Ammon's horn (tissue), 1 donor: Measurements from ENCODE around the gene LRRC55.

Experiments used
- DNase-seq: peaks from one replicate; pipeline ENCODE4 v3.0.0-alpha.2; 2016; ENCODE audit warnings: low spot score

Gene LRRC55

DNA sequence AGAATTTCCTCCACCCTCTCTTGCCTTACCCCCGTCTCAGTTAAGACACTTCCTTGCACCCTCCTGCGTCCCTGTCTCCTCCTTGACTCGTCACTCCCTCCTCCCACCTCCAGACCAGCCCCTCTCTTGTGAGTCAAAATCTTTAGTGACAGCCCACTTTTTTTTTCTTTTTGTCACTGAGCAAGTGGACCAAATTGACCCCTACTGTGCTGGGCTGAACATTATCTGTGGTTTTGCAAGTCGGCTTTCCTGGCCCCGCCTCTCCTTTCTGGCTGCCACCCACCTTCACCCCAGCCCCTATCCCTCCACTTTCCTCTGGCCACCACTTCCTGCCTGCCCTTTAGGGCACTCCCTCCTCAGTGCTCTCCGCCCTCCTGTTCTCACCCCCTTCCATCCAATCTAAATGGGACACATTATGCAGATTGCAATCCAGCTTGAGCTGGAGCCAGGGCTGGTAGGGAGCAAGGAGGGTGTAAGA, 55.5 kb downstream of the LRRC55 start, which contains the start of gene APLNR:
Gene APLNR, minus strand, starts transcription at position 47 of the 478 bp plus-strand sequence. CDS start 246 bp downstream, outside the sequence.
- peak; percentile 24 for DNase-seq

- DNase-seq, result no peak
Measured at GRCh38 chr11:57239348-57239747, 57.6 kb downstream of the LRRC55 start.

DNA sequence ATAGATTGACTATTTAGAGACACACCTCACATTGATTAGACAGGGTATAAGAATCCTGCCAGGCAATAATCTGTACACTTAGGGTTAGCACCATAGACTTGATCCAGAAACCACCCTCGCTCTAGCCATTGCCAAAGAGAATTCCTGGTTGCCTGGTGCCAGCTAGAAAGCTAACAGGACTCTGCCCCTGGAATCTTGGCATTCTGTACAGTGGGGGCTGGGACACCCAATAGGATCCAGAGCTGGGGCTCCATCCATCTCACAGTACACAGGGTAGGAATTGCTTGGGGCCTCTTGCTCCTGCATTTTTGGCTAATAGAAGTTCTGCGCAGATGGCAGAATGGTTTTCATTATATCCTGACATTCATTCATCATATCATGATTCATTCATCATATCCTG, 58.3 kb downstream of the LRRC55 start:
- peak; percentile 22 for DNase-seq

DNA sequence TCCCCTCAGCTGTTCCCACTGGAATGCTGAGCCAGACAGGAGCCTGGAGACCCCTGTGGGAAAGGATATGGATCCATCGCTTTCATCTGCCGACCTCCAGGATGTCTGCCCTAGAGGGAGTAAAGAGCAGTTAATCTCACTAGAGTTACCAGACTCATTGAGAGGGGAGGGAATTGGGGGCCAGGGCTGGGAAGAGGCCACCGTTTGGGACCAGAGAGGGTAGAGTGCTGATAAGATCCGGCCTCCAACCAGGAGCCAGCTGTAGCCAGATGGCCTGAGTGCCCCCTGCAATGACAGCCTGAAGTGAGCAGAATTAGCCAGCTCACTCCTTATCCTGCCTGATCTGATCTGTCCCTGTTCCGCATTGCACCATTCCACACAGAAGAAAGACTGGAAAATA, 59.0 kb downstream of the LRRC55 start:
- no peak for DNase-seq
